HepG2 (cell line): ENCODE results near the gene AIMP2. TPM values are rescaled to one million over a fixed set of nuclear protein-coding genes. Genes with fewer than 3 reads are reported as not detected.
A peak's percentile ranks its signal among the peaks of the same experiment; 100 is the strongest.

ENCODE experiments used
- AHR ChIP-seq: IDR thresholded peaks from 2 replicates; pipeline ENCODE4 v1.6.1; 2018; ENCODE audit warnings: missing genetic modification reagents, missing compliant biosample characterization
- CSRNP1 ChIP-seq: sonication (generic); formaldehyde crosslinking; IDR thresholded peaks from 2 replicates; pipeline ENCODE4 v1.8.1; 2023; ENCODE audit warnings: mild to moderate bottlenecking, missing genetic modification reagents
- DRAP1 ChIP-seq: IDR thresholded peaks from 2 replicates; pipeline ENCODE4 v1.6.1; 2016; ENCODE audit warnings: missing genetic modification reagents, missing compliant biosample characterization
- ERF ChIP-seq: IDR thresholded peaks from 2 replicates; pipeline ENCODE4 v1.6.1; 2018; ENCODE audit warnings: missing biosample characterization, missing genetic modification reagents
- ETV5 ChIP-seq: IDR thresholded peaks from 2 replicates; pipeline ENCODE4 v1.6.1; 2018; ENCODE audit warnings: missing biosample characterization, missing genetic modification reagents, inconsistent platforms, borderline replicate concordance
- FOSL2 ChIP-seq: sonication (generic); formaldehyde crosslinking; IDR thresholded peaks from 2 replicates; pipeline ENCODE4 v1.4.0; 2020; ENCODE audit warnings: missing genetic modification reagents
- GPN1 ChIP-seq: sonication (generic); formaldehyde crosslinking; IDR thresholded peaks from 2 replicates; pipeline ENCODE4 v1.5.1; 2020; ENCODE audit warnings: missing genetic modification reagents, borderline replicate concordance
- HOXA5 ChIP-seq: sonication (generic); formaldehyde crosslinking; IDR thresholded peaks from 2 replicates; pipeline ENCODE4 v1.4.0; 2020; ENCODE audit warnings: missing genetic modification reagents
- LBX2 ChIP-seq: sonication (generic); formaldehyde crosslinking; IDR thresholded peaks from 2 replicates; pipeline ENCODE4 v1.5.0; 2020; ENCODE audit warnings: missing genetic modification reagents, mild to moderate bottlenecking, borderline replicate concordance
- NFIB ChIP-seq: sonication (generic); formaldehyde crosslinking; IDR thresholded peaks from 2 replicates; pipeline ENCODE4 v1.9.0; 2021; ENCODE audit warnings: missing genetic modification reagents, mild to moderate bottlenecking, borderline replicate concordance
- NRL ChIP-seq: sonication (generic); formaldehyde crosslinking; IDR thresholded peaks from 2 replicates; pipeline ENCODE4 v1.5.0; 2020; ENCODE audit warnings: missing genetic modification reagents, mild to moderate bottlenecking, moderate library complexity, borderline replicate concordance
- RBM22 ChIP-seq: fragments of 200-400 bp; formaldehyde crosslinking; optimal IDR thresholded peaks from 2 replicates; pipeline ENCODE3; 2017; ENCODE audit warnings: mild to moderate bottlenecking, low read length, moderate library complexity
- TARDBP ChIP-seq: sonication (generic); formaldehyde crosslinking; IDR thresholded peaks from 2 replicates; pipeline ENCODE4 v1.8.0; 2022; ENCODE audit warnings: mild to moderate bottlenecking, missing genetic modification reagents
- TFAP4 ChIP-seq: sonication (generic); IDR thresholded peaks from 2 replicates; pipeline ENCODE4 v1.6.1; 2016; ENCODE audit warnings: low read depth, borderline replicate concordance
- TFDP1 ChIP-seq: IDR thresholded peaks from 2 replicates; pipeline ENCODE4 v1.6.1; 2016; ENCODE audit warnings: missing compliant biosample characterization, missing genetic modification reagents, borderline replicate concordance
- THYN1 ChIP-seq: sonication (generic); formaldehyde crosslinking; IDR thresholded peaks from 2 replicates; pipeline ENCODE4 v1.8.1; 2023; ENCODE audit warnings: low read depth, mild to moderate bottlenecking, moderate library complexity, missing genetic modification reagents, borderline replicate concordance
- ZEB1 ChIP-seq: IDR thresholded peaks from 2 replicates; pipeline ENCODE4 v1.6.1; 2012; ENCODE audit warnings: mild to moderate bottlenecking, low read depth, inconsistent platforms; ENCODE audit not compliant: insufficient replicate concordance
- ZKSCAN5 ChIP-seq: sonication (generic); formaldehyde crosslinking; IDR thresholded peaks from 2 replicates; pipeline ENCODE4 v1.5.1; 2020; ENCODE audit warnings: mild to moderate bottlenecking, missing genetic modification reagents
- ZNF232 ChIP-seq: sonication (generic); formaldehyde crosslinking; IDR thresholded peaks from 2 replicates; pipeline ENCODE4 v1.4.0; 2020; ENCODE audit warnings: missing genetic modification reagents, borderline replicate concordance
- ZNF329 ChIP-seq: sonication (generic); formaldehyde crosslinking; IDR thresholded peaks from 2 replicates; pipeline ENCODE4 v1.9.0; 2021; ENCODE audit warnings: low read depth, mild to moderate bottlenecking, missing genetic modification reagents
- ZNF335 ChIP-seq: sonication (generic); formaldehyde crosslinking; IDR thresholded peaks from 2 replicates; pipeline ENCODE4 v1.4.0; 2020; ENCODE audit warnings: missing genetic modification reagents
- ZNF383 ChIP-seq: sonication (generic); formaldehyde crosslinking; IDR thresholded peaks from 2 replicates; pipeline ENCODE4 v1.4.0; 2020; ENCODE audit warnings: missing genetic modification reagents, mild to moderate bottlenecking, borderline replicate concordance
- ZNF430 ChIP-seq: sonication (generic); formaldehyde crosslinking; IDR thresholded peaks from 2 replicates; pipeline ENCODE4 v1.9.0; 2021; ENCODE audit warnings: mild to moderate bottlenecking, missing genetic modification reagents
- ZNF547 ChIP-seq: sonication (generic); formaldehyde crosslinking; IDR thresholded peaks from 2 replicates; pipeline ENCODE4 v1.5.1; 2020; ENCODE audit warnings: mild to moderate bottlenecking, missing genetic modification reagents
- ZNF703 ChIP-seq: sonication (generic); formaldehyde crosslinking; IDR thresholded peaks from 2 replicates; pipeline ENCODE4 v1.5.1; 2020; ENCODE audit warnings: missing genetic modification reagents, mild to moderate bottlenecking, moderate library complexity, borderline replicate concordance
- ZNF777 ChIP-seq: sonication (generic); formaldehyde crosslinking; IDR thresholded peaks from 2 replicates; pipeline ENCODE4 v1.4.0; 2020; ENCODE audit warnings: missing genetic modification reagents
- ZSCAN12 ChIP-seq: sonication (generic); formaldehyde crosslinking; IDR thresholded peaks from 2 replicates; pipeline ENCODE4 v1.9.0; 2021; ENCODE audit warnings: mild to moderate bottlenecking, missing genetic modification reagents
- polyA plus RNA-seq, 8 experiments: library from polyadenylated mRNA; depleted of rRNA in 3 of 8; stranded (reverse) in 7 of 8; unstranded in 1 of 8; fragments of >200 nt; fragmentation: Illumina TruSeq in 4 of 8; extraction: Trizol in 4 of 8; gene quantifications; 2 replicates each; pipeline versions ENCODE4 v1.2.1 to v1.2.3, GENCODE V29; 2011 to 2016; ENCODE audit warnings: low read depth in 4 of 8, missing spikeins in 1 of 8, mixed read lengths in 1 of 8; ENCODE audit not compliant: insufficient read depth in 1 of 8
- total RNA-seq, 5 experiments: library from RNA; depleted of rRNA; stranded (reverse); fragments of >200 nt; fragmentation: Illumina TruSeq; extraction: Trizol; gene quantifications; 2 replicates each; pipeline ENCODE4 v1.2.3, GENCODE V29; 2016; ENCODE audit warnings: low read depth in 1 of 5

The AIMP2 gene
- total and polyA plus RNA-seq, 2 of the 13 experiments (the other 11 are each of a cell fraction or from before 2014, with no cell fraction given), result 38.2 to 84.9 TPM

GRCh38 chr7:6026011-6026819 lies 17.1 kb downstream of the AIMP2 start (continued):
- TF ChIP-seq ZEB1 (no peak), NFIB (CRISPR knock-in tag) (no peak), TARDBP (CRISPR knock-in tag) (no peak), ZNF383 (CRISPR knock-in tag) (no peak), LBX2 (CRISPR knock-in tag) (no peak), ZNF777 (CRISPR knock-in tag) (no peak), ZNF430 (CRISPR knock-in tag) (no peak), GPN1 (CRISPR knock-in tag) (no peak), CSRNP1 (CRISPR knock-in tag) (no peak), NRL (peak; percentile 65; the same call in 1 of the 2 replicates), ZKSCAN5 (CRISPR knock-in tag) (no peak), ZNF329 (no peak), ERF (CRISPR knock-in tag) (no peak), AHR (CRISPR knock-in tag) (0 out of 2 replicates have a peak, but pooled peaks have one; percentile 27), ZSCAN12 (no peak), HOXA5 (CRISPR knock-in tag) (no peak), ZNF335 (CRISPR knock-in tag) (no peak), ZNF232 (CRISPR knock-in tag) (no peak), ZNF703 (peak; percentile 51; the same call in 1 of the 2 replicates), ZNF547 (CRISPR knock-in tag) (no peak), FOSL2 (CRISPR knock-in tag) (0 out of 2 replicates have a peak, but pooled peaks have one; percentile 6), ETV5 (CRISPR knock-in tag) (peak; percentile 31; the same call in 1 of the 2 replicates), DRAP1 (CRISPR knock-in tag) (no peak), TFDP1 (CRISPR knock-in tag) (no peak), RBM22 (peak; percentile 64), THYN1 (no peak), TFAP4 (peak; percentile 53; the same call in 1 of the 2 replicates)
